GM21529 (cell line): ENCODE data around the gene SH2B2.
"Not testable (repeated sequence)": the region's sequence is repeated elsewhere in the genome, so short reads cannot be mapped to it uniquely, and the experiment has no call there.

Experiments used
- ATAC-seq: cut with Tn5 transposase; IDR thresholded peaks from one replicate; pipeline ENCODE4 v1.9.1; 2021; ENCODE audit not compliant: unreplicated experiment

SH2B2 gene

DNA sequence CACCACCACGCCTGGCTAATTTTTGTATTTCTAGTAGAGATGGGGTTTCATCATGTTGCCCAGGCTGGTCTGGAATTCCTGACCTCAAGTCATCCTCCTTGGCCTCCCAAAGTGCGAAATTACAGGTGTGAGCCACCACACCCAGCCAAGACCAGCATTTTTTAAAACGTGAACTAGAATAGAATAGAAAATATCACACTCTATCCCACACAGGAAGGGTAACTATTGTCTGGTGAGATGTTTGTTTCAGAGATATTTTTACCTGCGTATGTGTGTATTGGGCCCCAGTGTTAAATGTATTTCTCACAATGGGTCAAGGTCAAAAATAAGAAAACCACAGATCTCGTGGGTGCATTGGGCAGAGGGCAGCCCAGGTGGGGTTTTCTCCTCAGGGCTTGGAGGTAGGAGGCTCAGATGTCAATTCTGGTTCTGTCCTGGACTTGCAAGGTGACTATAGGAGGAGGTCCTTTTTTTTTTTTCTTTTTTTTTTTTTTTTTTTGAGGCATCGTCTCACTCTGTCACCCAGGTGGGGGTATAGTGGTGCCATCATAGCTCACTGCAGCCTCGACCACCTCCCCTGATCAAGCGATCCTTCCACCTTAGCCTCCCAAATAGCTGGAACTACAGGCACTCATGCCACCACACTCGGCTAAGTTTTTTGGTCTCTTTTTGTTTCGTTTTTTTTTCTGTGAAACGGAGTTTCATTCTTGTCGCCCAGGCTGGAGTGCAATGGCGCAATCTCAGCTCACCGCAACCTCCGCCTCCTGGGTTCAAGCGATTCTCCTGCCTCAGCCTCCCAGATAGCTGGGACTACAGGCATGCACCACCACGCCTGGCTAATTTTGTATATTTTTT is 19.0 kb downstream of the SH2B2 start:
- peak; percentile 50 for ATAC-seq

GRCh38 chr7:102306916-102307677 is 20.4 kb downstream of the SH2B2 start:
- ATAC-seq: peak; percentile 71

DNA sequence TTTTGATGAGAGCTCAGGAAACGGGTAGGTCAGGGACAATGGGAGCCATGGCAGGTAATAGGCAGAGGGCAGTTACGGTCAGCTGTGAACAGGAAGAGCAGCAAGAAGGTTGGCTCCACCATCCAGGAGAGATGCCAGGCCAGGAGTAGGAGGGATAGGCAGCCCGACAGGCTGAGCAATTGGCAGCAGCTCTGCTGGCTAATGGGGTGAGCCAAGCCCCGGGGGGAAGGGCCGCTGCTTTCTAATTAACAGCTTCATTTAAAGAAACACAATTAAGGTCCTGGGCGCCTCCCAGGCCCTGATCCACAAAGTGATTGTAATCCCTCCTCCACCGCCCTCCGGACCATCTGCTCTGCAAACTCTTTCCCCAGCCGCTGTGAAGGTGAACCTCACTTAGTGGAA is 23.7 kb downstream of the SH2B2 start:
- ATAC-seq: no peak

DNA sequence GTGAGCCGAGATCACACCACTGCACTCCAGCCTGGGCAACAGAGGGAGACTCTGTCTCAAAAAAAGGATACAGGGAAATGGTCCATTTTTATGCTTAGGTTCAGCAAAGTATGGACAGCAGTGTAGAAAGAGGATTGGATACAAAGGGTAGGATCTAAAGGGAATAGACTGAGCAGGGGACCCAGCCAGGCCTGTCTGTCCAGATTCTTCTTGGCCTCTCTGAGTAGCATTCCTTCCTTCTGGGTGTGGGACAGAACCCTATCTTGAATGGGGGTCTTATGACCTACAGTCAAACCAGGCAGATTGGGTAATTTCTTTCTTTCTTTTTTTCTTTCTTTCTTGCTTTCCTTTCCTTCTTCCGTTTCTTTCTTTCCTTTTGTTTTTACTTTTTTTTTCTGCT is 25.6 kb downstream of the SH2B2 start:
- ATAC-seq: no peak

- no peak for ATAC-seq
These were observed 27.5 kb downstream of the SH2B2 start for GRCh38 chr7:102313997-102314780.

DNA sequence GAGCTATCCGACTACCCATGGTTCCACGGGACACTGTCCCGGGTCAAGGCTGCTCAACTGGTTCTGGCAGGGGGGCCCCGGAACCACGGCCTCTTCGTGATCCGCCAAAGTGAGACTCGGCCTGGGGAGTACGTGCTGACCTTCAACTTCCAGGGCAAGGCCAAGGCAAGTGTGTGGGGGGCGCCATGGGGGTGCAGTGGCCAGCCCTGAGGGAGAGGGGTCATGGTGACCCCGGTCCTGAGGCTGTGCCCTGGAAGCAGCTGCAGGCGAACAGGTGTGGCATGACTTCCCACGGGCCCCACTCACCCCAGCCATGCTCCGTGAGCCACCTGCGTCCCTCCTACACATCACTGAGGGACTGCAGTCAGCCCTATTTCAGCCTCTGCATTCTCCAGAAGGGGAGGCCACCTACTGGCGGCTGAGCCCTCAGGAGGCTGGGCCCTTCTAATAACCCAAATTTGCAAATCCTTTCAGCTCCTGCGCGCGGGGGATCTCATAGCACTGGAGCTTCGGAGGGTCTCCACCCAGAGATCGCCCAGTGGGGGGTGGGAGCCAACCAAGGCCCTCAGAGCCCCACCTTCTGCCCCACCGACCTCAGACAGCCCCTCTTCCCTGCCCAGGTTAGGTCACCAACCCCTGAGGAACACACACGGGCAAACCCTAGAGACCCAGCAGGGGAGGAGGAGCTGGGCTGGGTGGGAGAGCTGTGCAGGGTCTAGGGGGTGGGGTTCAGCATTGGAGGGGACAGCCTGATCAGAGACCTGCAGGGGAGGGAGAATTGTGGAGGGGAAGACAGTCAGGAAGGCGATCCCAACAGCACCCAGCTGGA is 30.8 kb downstream of the SH2B2 start:
- ATAC-seq: no peak

- ATAC-seq: no peak
These were observed 31.9 kb downstream of the SH2B2 start for GRCh38 chr7:102318482-102318971.

DNA sequence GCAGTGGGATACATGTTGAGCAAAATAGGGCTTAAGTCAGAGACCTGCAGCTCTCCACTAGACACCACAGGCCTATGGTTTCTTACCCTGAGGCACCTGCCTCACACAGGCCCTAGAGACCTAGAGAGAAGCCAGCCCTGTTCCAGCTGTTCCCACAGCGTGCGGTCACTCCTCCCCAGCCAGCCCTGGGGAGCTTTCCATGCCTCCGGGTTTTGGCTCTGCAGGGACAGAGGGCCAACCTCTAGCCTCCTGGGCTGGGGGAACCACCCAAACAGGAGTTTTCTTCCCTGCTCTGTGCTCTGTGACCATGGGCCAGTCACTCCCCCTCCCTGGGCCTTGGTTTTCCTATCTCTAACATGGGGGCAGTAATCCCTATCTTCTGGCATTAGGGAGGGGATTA is 33.0 kb downstream of the SH2B2 start:
- no peak for ATAC-seq

GRCh38 chr7:102320181-102320580 is 33.5 kb downstream of the SH2B2 start:
- no peak for ATAC-seq

GRCh38 chr7:102320601-102321350 is 34.1 kb downstream of the SH2B2 start:
- no peak for ATAC-seq

DNA sequence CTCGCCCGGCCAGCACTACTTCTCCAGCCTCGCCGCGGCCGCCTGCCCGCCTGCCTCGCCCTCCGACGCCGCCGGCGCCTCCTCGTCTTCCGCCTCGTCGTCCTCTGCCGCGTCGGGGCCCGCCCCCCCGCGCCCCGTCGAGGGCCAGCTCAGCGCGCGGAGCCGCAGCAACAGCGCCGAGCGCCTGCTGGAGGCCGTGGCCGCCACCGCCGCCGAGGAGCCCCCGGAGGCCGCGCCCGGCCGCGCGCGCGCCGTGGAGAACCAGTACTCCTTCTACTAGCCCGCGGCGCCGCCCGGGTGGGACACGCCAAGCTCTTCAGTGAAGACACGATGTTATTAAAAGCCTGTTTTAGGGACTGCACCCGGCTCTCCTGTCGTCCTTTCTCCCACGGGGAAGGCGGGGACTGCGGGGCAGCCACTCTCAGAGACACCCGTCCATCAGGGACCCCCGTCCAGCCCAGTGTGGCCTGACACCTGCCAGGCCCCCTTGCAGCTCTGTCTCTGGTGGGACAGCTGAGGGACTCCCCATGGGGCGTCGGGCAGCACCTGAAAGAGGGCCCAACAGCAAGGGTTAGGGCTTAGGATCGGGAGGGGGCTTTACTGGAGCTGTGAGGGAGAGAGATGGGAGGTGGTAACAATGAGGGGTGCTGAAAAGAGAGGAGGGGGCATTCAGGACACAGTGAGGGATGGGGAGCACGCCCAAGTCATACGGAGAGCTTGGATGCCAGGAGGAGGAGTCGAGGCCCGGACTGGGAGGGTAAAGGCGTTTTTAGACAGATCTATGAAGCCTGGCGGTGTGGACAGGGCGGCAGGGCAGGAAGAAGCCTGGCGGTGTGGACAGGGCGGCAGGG is 34.9 kb downstream of the SH2B2 start:
- no peak for ATAC-seq

DNA sequence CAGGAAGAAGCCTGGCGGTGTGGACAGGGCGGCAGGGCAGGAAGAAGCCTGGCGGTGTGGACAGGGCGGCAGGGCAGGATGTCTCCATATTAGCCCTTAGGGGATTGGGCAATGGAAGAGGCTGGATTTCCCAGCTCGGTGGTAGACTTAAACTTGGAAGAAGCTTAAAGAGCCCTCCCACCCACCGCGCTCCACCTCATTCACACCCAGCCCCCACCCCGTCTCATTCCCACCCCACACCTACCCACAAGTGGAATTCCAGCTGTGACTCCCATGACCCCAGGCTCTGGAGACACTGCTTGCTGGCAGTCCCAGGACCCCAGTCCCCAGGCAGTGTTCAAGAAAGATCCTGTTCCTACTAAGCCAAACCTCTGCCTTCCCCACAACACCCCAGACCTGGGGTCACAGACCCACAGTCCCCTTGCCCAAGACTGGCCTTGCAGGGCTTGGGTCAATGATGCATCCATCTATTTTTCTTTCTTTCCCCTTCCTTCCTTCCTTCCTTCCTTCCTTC is 35.6 kb downstream of the SH2B2 start:
- no peak for ATAC-seq

- no peak for ATAC-seq
These were observed 37.2 kb downstream of the SH2B2 start for GRCh38 chr7:102323914-102324195.

- ATAC-seq: not testable (repeated sequence)
These were observed 38.4 kb downstream of the SH2B2 start for GRCh38 chr7:102325106-102325505.

DNA sequence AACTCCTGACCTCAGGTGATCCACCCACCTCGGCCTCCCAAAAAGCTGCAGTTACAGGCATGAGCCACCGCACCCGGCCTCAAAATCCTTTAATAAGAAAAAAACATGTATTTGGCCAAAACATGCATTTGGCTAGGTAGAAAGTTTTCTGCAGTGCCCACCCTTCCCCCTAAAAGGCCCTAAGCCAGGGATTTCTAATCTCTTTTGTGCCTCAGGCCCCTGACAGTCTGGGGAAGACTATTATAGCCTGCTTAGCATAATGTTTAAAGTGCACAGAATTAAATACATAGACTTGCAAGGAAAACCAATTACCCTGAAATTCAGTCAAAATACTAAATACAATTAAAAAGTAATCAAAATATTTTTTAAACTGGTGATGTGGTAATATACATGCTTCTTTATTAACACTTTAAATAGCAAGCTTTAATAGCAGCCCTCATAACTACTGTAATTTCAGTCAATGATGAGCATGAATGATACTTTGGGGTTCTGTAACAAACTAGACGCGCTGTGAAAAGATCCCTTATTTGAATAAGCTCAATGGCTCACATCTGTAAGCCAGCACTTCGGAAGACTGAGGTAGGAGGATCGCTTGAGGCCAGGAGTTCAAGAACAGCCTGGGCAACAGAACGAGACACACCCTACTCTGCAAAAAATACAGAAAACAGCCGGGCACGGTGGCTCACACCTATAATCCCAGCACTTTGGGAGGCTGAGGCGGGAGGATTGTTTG is 39.7 kb downstream of the SH2B2 start:
- ATAC-seq: no peak

- ATAC-seq: not testable (repeated sequence)
These were observed 40.5 kb downstream of the SH2B2 start for GRCh38 chr7:102327183-102327582.

GRCh38 chr7:102328863-102329262 is 42.2 kb downstream of the SH2B2 start:
- not testable (repeated sequence) for ATAC-seq

- ATAC-seq: not testable (repeated sequence)
These were observed 42.7 kb downstream of the SH2B2 start for GRCh38 chr7:102329366-102329765.
